Colon (tissue), 2 donors: Measurements from ENCODE around the gene FNIP1.
"Not testable (repeated sequence)": the region's sequence is repeated elsewhere in the genome, so short reads cannot be mapped to it uniquely, and the experiment has no call there.

ENCODE experiments used
- FAIRE-seq: peaks from 2 replicates; lab custom pipeline; 2012; peaks lifted over from hg19 to GRCh38; lab: Jason Lieb, UNC
- donor health status: control.
- donor health status: control.

The FNIP1 gene

GRCh38 chr5:131607418-131607817 is 189.4 kb downstream of the FNIP1 start:
- no peak for FAIRE-seq

- no peak for FAIRE-seq
These were observed 191.7 kb downstream of the FNIP1 start for GRCh38 chr5:131605086-131605485.

GRCh38 chr5:131595088-131596033 is 201.5 kb downstream of the FNIP1 start:
- no peak for FAIRE-seq

- FAIRE-seq = no peak
These were observed 202.9 kb downstream of the FNIP1 start for GRCh38 chr5:131593921-131594320.

GRCh38 chr5:131593436-131593835 is 203.4 kb downstream of the FNIP1 start:
- not testable (repeated sequence) for FAIRE-seq
